ENCODE results near the gene TNS4.

GRCh38 chr17:40452216-40452787 is 49.1 kb downstream of the TNS4 start:
- no peak for TF ChIP-seq CTCF (conservative IDR thresholded peaks at IDR 0.05)
- TF ChIP-seq ZFX (IDR thresholded peaks at IDR 0.05): no peak
